ENCODE data around the gene CEP112.

CEP112 gene

DNA sequence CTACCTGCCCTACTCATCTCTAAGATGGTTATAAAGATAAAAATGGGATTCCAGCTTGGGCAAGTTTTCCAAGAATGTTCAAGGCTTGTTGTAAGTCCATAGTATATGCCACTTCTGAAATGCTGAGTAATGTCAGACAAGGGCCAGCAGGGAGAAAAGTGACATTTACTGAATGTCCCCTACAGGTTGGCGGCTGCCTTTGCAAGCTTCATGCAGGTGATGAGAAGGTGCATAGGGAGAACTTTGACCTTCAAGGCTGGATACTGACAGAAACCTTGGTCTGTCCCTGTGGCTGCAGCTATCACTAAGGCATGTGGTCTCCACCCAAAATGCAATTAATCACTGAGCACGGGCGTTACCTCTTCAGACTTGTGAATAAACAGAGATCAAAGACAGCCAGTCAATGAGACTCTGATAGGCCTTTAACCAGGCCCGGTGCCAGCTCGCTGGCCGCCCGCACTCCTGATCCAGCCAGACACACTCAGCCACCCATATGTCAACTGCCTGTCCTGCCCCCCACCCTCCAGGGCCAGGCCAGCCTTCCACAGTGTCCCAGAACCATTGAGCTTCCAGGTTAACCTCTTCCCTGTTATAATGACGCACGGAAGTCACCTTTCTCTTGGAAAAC lies 603.6 kb downstream of the CEP112 start:
- no peak for TF ChIP-seq CTCF (IDR thresholded peaks at IDR 0.05; ENCODE audit: insufficient read depth, missing control alignments)
- no peak for FAIRE-seq
- DNase-seq (ENCODE audit: insufficient read length, low spot score): no peak

- TF ChIP-seq CTCF (IDR thresholded peaks at IDR 0.05; ENCODE audit: insufficient read depth, missing control alignments): no peak
- no peak for DNase-seq (ENCODE audit: insufficient read length, low spot score)
- no peak for FAIRE-seq
These were observed 604.3 kb downstream of the CEP112 start for GRCh38 chr17:65587534-65588180.

DNA sequence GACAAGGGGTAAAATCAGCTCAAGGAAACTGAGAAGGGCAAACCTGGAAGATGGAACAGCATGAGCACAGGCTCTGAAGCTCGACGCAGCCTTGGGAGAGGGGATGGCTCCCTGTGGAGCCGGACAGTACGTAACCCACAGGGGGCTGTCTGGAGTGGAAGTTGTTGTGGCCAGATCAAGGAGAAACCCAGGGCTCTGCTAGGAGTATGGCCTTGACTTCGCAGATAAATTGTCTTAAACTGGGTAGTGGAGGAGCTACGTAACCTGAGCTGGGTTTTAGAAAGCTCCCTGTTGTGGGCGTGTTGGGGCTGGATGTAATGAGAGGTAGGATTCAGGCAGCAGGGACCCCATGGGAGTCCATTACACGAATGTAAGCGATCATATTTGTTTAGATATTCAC lies 605.0 kb downstream of the CEP112 start:
- TF ChIP-seq CTCF (IDR thresholded peaks at IDR 0.05; ENCODE audit: insufficient read depth, missing control alignments): no peak
- FAIRE-seq (no peak), DNase-seq (ENCODE audit: insufficient read length, low spot score) (no peak)
